GM18858 (cell line): ENCODE results near the gene TDRD7.

Experiments
- ATAC-seq: cut with Tn5 transposase; IDR thresholded peaks from one replicate; pipeline ENCODE4 v1.9.1; 2021; ENCODE audit not compliant: unreplicated experiment

TDRD7 gene

GRCh38 chr9:97411789-97412625 is at the start of gene TDRD7:
Gene TDRD7 (plus strand): TSS chr9:97412096. CDS start chr9:97428466, 16,370 bp downstream.
- ATAC-seq = peak; percentile 56

- no peak for ATAC-seq
These were observed 48.9 kb upstream of the TDRD7 start for GRCh38 chr9:97362777-97363545.

GRCh38 chr9:97363661-97364299 is 48.1 kb upstream of the TDRD7 start:
- no peak for ATAC-seq

GRCh38 chr9:97364769-97365490 is 47.0 kb upstream of the TDRD7 start:
- no peak for ATAC-seq

GRCh38 chr9:97365634-97366033 is 46.3 kb upstream of the TDRD7 start:
- no peak for ATAC-seq

GRCh38 chr9:97366476-97366875 is 45.4 kb upstream of the TDRD7 start:
- no peak for ATAC-seq

GRCh38 chr9:97366889-97367288 is 45.0 kb upstream of the TDRD7 start:
- peak; percentile 61 for ATAC-seq

GRCh38 chr9:97367729-97368128 is 44.2 kb upstream of the TDRD7 start:
- ATAC-seq = no peak

GRCh38 chr9:97368964-97369363 is 42.9 kb upstream of the TDRD7 start:
- ATAC-seq = no peak

GRCh38 chr9:97372580-97372979 is 39.3 kb upstream of the TDRD7 start:
- ATAC-seq = no peak

GRCh38 chr9:97373331-97373730 is 38.6 kb upstream of the TDRD7 start:
- ATAC-seq = no peak

GRCh38 chr9:97374811-97375210 is 37.1 kb upstream of the TDRD7 start:
- no peak for ATAC-seq

GRCh38 chr9:97376902-97377301 is 35.0 kb upstream of the TDRD7 start:
- ATAC-seq = no peak

- no peak for ATAC-seq
These were observed 29.7 kb upstream of the TDRD7 start for GRCh38 chr9:97382099-97382718.

GRCh38 chr9:97384406-97385262 is 27.3 kb upstream of the TDRD7 start:
- ATAC-seq = no peak

- no peak for ATAC-seq
These were observed 26.2 kb upstream of the TDRD7 start for GRCh38 chr9:97385626-97386264.

GRCh38 chr9:97386265-97386633 is 25.6 kb upstream of the TDRD7 start:
- no peak for ATAC-seq

- no peak for ATAC-seq
These were observed 25.0 kb upstream of the TDRD7 start for GRCh38 chr9:97386733-97387503.

GRCh38 chr9:97387504-97387886 is 24.4 kb upstream of the TDRD7 start:
- ATAC-seq = no peak
